ENCODE results near the gene APBA1.
"Not testable (repeated sequence)": the region's sequence is repeated elsewhere in the genome, so short reads cannot be mapped to it uniquely, and the experiment has no call there.

Gene APBA1

GRCh38 chr9:69428017-69428785 lies 244.0 kb downstream of the APBA1 start:
- H3K27me3 Mint-ChIP-seq = no peaks in the 10 kb centered on the region
- ATAC-seq (no peak), DNase-seq (no peak)
- no peaks in the 10 kb centered on the region for H3K4me1 Mint-ChIP-seq
- H3K4me3 Mint-ChIP-seq = no peak overlapping the region
- H3K9me3 Mint-ChIP-seq = no peaks in the 10 kb centered on the region
- peak overlapping the region in 1 of 2 donors; percentile 35 for H3K27ac Mint-ChIP-seq

DNA sequence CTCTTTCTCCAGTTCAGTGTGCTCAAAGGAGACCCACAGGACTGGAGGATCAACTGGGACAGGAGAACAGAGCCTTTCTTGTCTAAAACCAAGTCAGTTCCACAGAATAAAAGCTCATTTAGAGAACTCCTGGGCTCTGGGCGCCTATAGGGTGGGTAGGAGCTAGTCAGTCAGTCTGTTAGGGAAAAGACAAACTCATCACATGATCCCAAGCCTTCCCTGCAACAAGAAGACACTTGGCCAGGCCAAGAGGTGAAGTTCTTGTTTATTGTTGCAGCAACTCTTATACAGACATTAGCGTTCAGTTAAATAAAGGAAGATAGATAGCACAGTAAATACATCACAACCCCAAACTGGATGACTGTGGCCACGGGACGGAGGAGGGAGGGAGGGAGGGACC lies 244.9 kb downstream of the APBA1 start:
- H3K4me3 Mint-ChIP-seq = no peak overlapping the region
- peaks cover 3% of the 10 kb centered on the region for H3K4me1 Mint-ChIP-seq
- ATAC-seq = no peak
- no peaks in the 10 kb centered on the region for H3K9me3 Mint-ChIP-seq
- peaks cover 4% of the 10 kb centered on the region for H3K27me3 Mint-ChIP-seq
- DNase-seq = no peak
- H3K27ac Mint-ChIP-seq = no peak overlapping the region

GRCh38 chr9:69425136-69425801 lies 246.9 kb downstream of the APBA1 start:
- Mint-ChIP-seq H3K9me3 (no peaks in the 10 kb centered on the region), H3K27me3 (peaks cover 16% of the 10 kb centered on the region), H3K4me3 (no peak overlapping the region), H3K4me1 (peaks cover 5% of the 10 kb centered on the region), H3K27ac (no peak overlapping the region)
- DNase-seq = no peak
- ATAC-seq = no peak

DNA sequence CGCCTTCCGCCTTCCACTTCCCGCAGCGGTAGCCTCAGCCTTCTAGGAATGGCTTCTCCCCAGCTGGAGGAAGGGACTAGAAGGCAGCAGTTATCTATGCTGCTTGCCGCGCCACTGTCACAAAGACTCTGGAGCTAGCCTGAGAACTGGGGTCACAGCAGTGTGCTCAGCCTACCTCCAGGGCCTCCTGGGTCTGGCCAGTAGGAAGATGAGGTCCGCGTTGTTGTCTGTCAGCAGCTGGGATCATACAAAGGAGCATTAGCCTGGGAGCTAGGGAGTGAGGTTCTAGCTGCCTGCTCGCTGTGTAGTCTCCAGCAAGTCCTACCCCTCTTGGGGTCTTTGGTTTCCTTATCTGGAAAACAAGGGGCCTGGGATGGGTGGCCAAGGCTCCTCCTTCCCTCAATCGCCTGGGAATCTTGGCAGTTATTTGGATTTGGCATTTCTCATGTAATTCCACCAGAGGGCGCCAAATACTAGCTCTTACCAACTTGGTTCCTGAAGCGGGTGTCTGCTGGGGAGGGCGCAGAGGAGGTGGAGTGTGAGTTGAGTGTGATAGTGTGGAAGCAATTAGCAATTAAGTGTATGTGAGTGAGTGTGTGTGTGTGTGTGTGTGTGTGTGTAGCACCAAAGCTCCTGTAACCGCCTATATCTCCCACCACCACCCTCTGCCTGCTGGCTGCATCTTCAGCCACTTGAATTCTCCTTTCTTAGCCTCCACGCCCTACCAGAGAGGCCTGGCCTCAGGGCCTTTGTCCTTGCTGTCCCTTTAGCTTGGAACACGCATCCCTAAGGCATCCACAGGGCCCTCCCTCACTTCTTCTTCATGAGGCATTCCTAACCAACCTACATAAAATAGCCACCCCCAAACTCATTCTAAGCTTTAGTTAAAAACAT lies 250.0 kb downstream of the APBA1 start:
- Mint-ChIP-seq H3K27ac (no peak overlapping the region), H3K9me3 (no peaks in the 10 kb centered on the region), H3K4me1 (peaks cover 5% of the 10 kb centered on the region), H3K4me3 (no peak overlapping the region), H3K27me3 (peaks cover 26% of the 10 kb centered on the region)
- peak; percentile 26 to 32 for DNase-seq
- peak; percentile 43 for ATAC-seq

DNA sequence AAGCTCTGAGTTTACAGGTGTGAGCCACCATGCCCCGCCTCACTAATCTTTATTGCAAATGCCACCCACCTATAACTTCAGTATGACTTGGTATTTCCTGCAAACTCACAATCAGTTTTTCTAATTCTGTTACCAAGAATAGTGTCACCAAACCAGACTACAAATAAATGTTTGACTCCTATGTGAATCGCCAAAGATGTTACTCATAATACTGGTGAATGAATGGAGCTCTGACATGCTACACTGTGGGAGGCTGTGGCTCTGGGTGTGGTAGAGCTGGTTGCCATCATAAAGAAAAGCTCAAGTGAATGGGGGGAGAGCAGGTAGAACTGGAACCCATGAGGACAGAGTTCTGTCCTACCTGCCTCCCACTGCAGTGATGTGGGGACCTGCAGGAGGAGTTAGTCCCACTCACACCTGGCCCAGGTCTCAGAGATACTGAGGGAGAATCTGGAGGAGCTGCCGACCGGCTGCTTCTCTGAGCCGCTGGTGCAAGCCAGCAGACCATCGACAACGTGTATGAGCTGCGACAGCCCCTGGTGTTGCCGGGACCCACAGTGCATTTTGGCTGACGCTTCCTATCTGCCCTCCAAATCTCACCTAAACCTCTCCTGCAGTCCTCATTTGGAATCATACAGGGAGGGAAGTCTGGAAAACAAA lies 251.4 kb downstream of the APBA1 start:
- DNase-seq (no peak), ATAC-seq (peak; percentile 23)
- Mint-ChIP-seq H3K27ac (no peak overlapping the region), H3K9me3 (no peaks in the 10 kb centered on the region), H3K4me3 (no peak overlapping the region), H3K27me3 (peaks cover 26% of the 10 kb centered on the region), H3K4me1 (peaks cover 5% of the 10 kb centered on the region)

- H3K4me1 Mint-ChIP-seq = no peaks in the 10 kb centered on the region
- H3K4me3 Mint-ChIP-seq = no peak overlapping the region
- no peaks in the 10 kb centered on the region for H3K9me3 Mint-ChIP-seq
Measured at GRCh38 chr9:69412741-69413150, 259.4 kb downstream of the APBA1 start.

DNA sequence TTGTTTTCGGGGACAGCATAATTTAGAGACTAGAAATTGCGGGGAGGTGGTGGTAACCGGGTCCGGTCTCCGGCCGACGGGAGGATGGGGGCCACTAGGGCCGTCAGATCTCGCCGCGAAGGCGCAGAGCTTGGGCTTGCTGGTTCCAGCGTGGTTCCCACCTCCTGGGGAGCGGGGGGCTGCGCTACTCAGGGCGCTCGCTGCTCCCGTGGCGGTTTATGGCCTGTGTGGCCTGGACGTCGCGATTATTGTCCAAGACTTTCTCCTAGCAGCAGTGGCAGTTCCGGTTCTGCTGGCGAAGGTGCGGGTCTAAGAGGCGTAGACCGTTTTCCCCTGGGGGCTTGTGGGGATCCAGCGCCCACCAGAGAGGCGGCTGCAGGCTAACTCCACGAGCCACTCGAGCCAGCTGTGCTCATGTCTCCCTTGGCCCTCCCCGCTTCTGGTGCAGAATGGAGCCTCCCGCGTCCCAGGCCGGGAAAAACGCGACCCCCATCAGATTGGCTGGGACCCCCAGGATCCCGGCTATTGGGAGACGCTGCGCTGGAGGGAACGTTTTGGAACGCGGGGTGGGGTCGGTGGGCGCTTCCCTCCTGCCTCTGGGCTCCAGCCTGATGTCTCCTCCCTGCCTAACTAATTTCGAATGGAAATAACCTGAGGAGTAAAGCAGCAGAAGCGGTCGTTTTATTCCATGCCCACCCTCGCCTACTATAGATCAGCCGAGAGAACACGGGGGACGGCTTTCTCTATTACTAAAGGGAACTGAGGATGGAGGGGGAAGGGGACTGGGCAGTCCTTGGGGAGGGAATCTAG lies 260.0 kb downstream of the APBA1 start:
- H3K27me3 Mint-ChIP-seq = peaks cover 17% of the 10 kb centered on the region
- no peak overlapping the region for H3K4me3 Mint-ChIP-seq
- no peak overlapping the region for H3K27ac Mint-ChIP-seq
- no peaks in the 10 kb centered on the region for H3K4me1 Mint-ChIP-seq
- DNase-seq (no peak), ATAC-seq (no peak)
- H3K9me3 Mint-ChIP-seq = no peaks in the 10 kb centered on the region

More at GRCh38 chr9:69412741-69413150, 259.4 kb downstream of the APBA1 start:
- no peak overlapping the region for H3K27ac Mint-ChIP-seq
- DNase-seq = no peak
- peak; percentile 40 for ATAC-seq
- peaks cover 17% of the 10 kb centered on the region for H3K27me3 Mint-ChIP-seq

GRCh38 chr9:69411246-69411645 lies 260.9 kb downstream of the APBA1 start:
- H3K9me3 Mint-ChIP-seq = no peaks in the 10 kb centered on the region
- H3K4me1 Mint-ChIP-seq = no peaks in the 10 kb centered on the region
- ATAC-seq (no peak), DNase-seq (no peak)
- H3K27me3 Mint-ChIP-seq = peaks cover 17% of the 10 kb centered on the region
- H3K4me3 Mint-ChIP-seq = no peak overlapping the region
- no peak overlapping the region for H3K27ac Mint-ChIP-seq

- not testable (repeated sequence) for H3K4me3 Mint-ChIP-seq, ATAC-seq, DNase-seq, H3K9me3 Mint-ChIP-seq, H3K27ac Mint-ChIP-seq, H3K4me1 Mint-ChIP-seq
- H3K27me3 Mint-ChIP-seq = peaks cover 17% of the 10 kb centered on the region
Measured at GRCh38 chr9:69409936-69410335, 262.2 kb downstream of the APBA1 start.

GRCh38 chr9:69400470-69400869 lies 271.7 kb downstream of the APBA1 start:
- no peaks in the 10 kb centered on the region for H3K27me3 Mint-ChIP-seq
- H3K4me3 Mint-ChIP-seq = no peak overlapping the region
- H3K27ac Mint-ChIP-seq = no peak overlapping the region
- H3K4me1 Mint-ChIP-seq = no peaks in the 10 kb centered on the region
- H3K9me3 Mint-ChIP-seq = no peaks in the 10 kb centered on the region
- no peak for ATAC-seq
- DNase-seq = no peak

DNA sequence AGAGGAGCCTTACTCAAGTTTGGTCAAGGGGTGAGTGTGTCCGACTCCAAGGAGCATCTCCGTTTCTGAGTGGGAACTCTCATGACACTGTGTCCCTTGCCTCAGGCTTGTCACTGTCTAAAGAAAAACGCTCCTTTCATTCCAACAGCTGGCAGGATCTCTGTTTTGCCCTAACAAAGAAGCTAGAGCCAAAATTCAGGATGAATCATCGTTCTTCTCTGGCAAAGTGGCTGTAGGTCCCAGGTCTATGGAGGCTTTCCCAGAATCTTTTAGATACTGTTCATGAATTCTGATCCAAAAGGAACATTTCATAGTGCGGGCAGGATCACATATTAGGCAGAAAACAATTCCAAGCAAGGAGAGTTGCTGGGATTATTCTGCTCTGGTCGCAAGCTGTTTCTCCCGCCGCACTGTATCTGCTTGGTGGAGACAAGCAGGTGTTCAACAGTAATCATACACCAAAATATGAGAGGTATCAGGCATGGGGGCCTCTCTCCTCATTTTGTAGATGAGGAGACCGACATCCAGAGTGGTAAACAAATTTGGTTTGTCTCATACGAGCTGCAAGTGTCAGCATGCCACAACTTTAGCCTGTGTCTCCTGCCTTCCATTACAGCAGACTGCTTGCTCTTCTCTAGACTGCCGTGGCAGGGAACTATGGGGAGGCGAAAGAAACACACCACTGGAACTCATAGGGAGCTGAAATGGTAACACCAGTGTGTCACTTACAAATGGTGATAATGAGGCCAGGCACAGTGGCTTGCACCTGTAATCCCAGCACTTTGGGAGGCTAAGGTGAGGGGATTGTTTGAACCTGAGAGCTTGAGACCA lies 274.6 kb downstream of the APBA1 start:
- no peaks in the 10 kb centered on the region for H3K27me3 Mint-ChIP-seq
- H3K4me1 Mint-ChIP-seq = no peaks in the 10 kb centered on the region
- H3K27ac Mint-ChIP-seq = no peak overlapping the region
- DNase-seq = no peak
- no peaks in the 10 kb centered on the region for H3K9me3 Mint-ChIP-seq
- H3K4me3 Mint-ChIP-seq = no peak overlapping the region
- no peak for ATAC-seq

DNA sequence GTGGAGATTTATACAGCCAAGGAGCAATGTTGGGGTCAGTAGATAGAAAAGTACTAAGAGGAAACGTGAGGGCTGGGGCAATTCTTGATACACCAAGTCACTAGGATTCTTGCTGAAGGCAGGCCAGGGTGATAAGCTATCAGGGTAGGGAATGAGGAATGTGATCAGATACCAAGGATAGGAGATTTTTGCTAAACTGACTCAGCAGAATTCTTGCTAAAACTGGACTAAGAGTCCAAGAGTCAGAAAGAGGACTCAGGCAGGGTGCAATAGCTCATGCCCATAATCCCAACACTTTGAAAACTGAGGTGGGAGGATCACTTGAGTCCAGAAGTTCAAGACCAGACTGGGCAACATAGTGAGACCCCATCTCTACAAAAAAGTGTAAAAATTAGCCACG lies 275.4 kb downstream of the APBA1 start:
- Mint-ChIP-seq H3K27ac (no peak overlapping the region), H3K4me1 (no peaks in the 10 kb centered on the region), H3K27me3 (no peaks in the 10 kb centered on the region), H3K4me3 (no peak overlapping the region), H3K9me3 (no peaks in the 10 kb centered on the region)
- ATAC-seq (no peak), DNase-seq (no peak)

GRCh38 chr9:69395718-69396117 lies 276.5 kb downstream of the APBA1 start:
- Mint-ChIP-seq H3K27ac (no peak overlapping the region), H3K4me1 (no peaks in the 10 kb centered on the region), H3K4me3 (no peak overlapping the region), H3K27me3 (no peaks in the 10 kb centered on the region), H3K9me3 (no peaks in the 10 kb centered on the region)
- DNase-seq (no peak), ATAC-seq (no peak)

DNA sequence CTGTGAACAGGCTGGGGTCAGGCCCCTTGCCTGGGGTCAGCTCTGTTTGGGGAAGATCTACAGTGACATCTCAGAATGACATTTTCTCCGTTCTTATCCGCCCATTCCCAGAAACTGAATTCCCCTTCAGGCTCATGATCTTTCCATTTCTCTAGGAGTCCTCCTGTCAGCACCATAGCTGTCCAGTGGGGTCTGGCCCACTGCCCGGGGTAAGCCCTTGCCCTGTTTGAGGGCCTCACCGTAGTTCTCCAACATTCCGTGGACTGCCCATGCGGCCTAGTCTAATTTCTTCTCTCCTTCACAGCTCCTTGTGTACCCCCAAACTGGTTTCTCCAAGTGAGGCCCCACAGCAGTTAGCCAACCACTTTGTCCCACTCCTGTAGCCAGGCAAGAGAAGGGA lies 278.7 kb downstream of the APBA1 start:
- no peak overlapping the region for H3K27ac Mint-ChIP-seq
- ATAC-seq (no peak), DNase-seq (no peak)
- H3K9me3 Mint-ChIP-seq = no peaks in the 10 kb centered on the region
- H3K4me3 Mint-ChIP-seq = no peak overlapping the region
- H3K27me3 Mint-ChIP-seq = peaks cover 10% of the 10 kb centered on the region
- no peaks in the 10 kb centered on the region for H3K4me1 Mint-ChIP-seq

Data from stimulated activated naive CD8-positive, alpha-beta T cell treated with anti-CD3 and anti-CD28 coated beads, Interleukin-15, amount 100 ng/mL, for 72 hours (primary cell).